Effector memory CD4-positive, alpha-beta T cell (primary cell): Measurements from ENCODE around the gene VAT1L.

ENCODE experiments used
- DNase-seq, 3 donors: peaks; one replicate each; pipeline ENCODE4 v3.0.0-alpha.2; 2020
- H3K27ac ChIP-seq: 2 replicates; pipeline ENCODE4 v1.7.0; 2013; ENCODE audit warnings: mild to moderate bottlenecking, low read length, moderate library complexity; ENCODE audit not compliant: insufficient read depth, poor library complexity, severe bottlenecking
- H3K27me3 ChIP-seq: replicated peaks from 2 replicates; pipeline ENCODE4 v1.7.0; 2013; ENCODE audit warnings: mild to moderate bottlenecking, low read length; ENCODE audit not compliant: insufficient read depth, control insufficient read depth, poor library complexity, severe bottlenecking
- H3K36me3 ChIP-seq: 2 replicates; pipeline ENCODE4 v1.7.0; 2013; ENCODE audit warnings: mild to moderate bottlenecking, low read length, moderate library complexity; ENCODE audit not compliant: control insufficient read depth, insufficient read depth
- H3K4me1 ChIP-seq: 2 replicates; pipeline ENCODE4 v1.7.0; 2013; ENCODE audit warnings: low read length, mild to moderate bottlenecking; ENCODE audit not compliant: control insufficient read depth, insufficient read depth, poor library complexity, severe bottlenecking
- H3K4me3 ChIP-seq: 2 replicates; pipeline ENCODE4 v1.7.0; 2013; ENCODE audit warnings: low read length, low read depth, mild to moderate bottlenecking; ENCODE audit not compliant: insufficient read depth, poor library complexity, severe bottlenecking
- H3K9me3 ChIP-seq: 2 replicates; pipeline ENCODE4 v1.7.0; 2013; ENCODE audit warnings: mild to moderate bottlenecking, low read length, moderate library complexity; ENCODE audit not compliant: control insufficient read depth

The VAT1L gene

GRCh38 chr16:77918809-77919707 is 130.7 kb downstream of the VAT1L start:
- Histone ChIP-seq H3K4me3 (no peak overlapping the region), H3K36me3 (no peaks in the 10 kb centered on the region)
- no peak for DNase-seq

GRCh38 chr16:77919761-77920415 is 131.5 kb downstream of the VAT1L start:
- H3K36me3 ChIP-seq: no peaks in the 10 kb centered on the region
- H3K27me3 ChIP-seq: peaks cover under 1% of the 10 kb centered on the region
- H3K4me1 ChIP-seq: no peaks in the 10 kb centered on the region
- H3K9me3 ChIP-seq: no peaks in the 10 kb centered on the region
- no peak for DNase-seq
- no peak overlapping the region for H3K4me3 ChIP-seq
- no peak overlapping the region for H3K27ac ChIP-seq

More at GRCh38 chr16:77918809-77919707, 130.7 kb downstream of the VAT1L start:
- Histone ChIP-seq H3K4me1 (no peaks in the 10 kb centered on the region), H3K27ac (no peak overlapping the region), H3K27me3 (no peaks in the 10 kb centered on the region), H3K9me3 (no peaks in the 10 kb centered on the region)

- DNase-seq: no peak
- Histone ChIP-seq H3K4me3 (no peak overlapping the region), H3K27ac (no peak overlapping the region), H3K36me3 (no peaks in the 10 kb centered on the region), H3K4me1 (no peaks in the 10 kb centered on the region), H3K9me3 (no peaks in the 10 kb centered on the region), H3K27me3 (peaks cover 4% of the 10 kb centered on the region)
These were observed 132.6 kb downstream of the VAT1L start for GRCh38 chr16:77920984-77921383.

- Histone ChIP-seq H3K4me3 (no peak overlapping the region), H3K27ac (no peak overlapping the region), H3K4me1 (no peaks in the 10 kb centered on the region), H3K9me3 (no peaks in the 10 kb centered on the region), H3K27me3 (peaks cover 4% of the 10 kb centered on the region), H3K36me3 (no peaks in the 10 kb centered on the region)
- no peak for DNase-seq
These were observed 133.9 kb downstream of the VAT1L start for GRCh38 chr16:77922228-77922754.

GRCh38 chr16:77925531-77925930 is 137.2 kb downstream of the VAT1L start:
- DNase-seq: no peak
- H3K36me3 ChIP-seq: no peaks in the 10 kb centered on the region
- H3K4me3 ChIP-seq: no peak overlapping the region
- no peak overlapping the region for H3K27ac ChIP-seq
- H3K9me3 ChIP-seq: no peaks in the 10 kb centered on the region
- peaks cover 4% of the 10 kb centered on the region for H3K27me3 ChIP-seq
- H3K4me1 ChIP-seq: no peaks in the 10 kb centered on the region

GRCh38 chr16:77928096-77928495 is 139.7 kb downstream of the VAT1L start:
- no peaks in the 10 kb centered on the region for H3K36me3 ChIP-seq
- no peak overlapping the region for H3K4me3 ChIP-seq
- no peaks in the 10 kb centered on the region for H3K4me1 ChIP-seq
- H3K27me3 ChIP-seq: peaks cover 4% of the 10 kb centered on the region
- no peak overlapping the region for H3K27ac ChIP-seq
- DNase-seq: no peak
- no peaks in the 10 kb centered on the region for H3K9me3 ChIP-seq

- no peak overlapping the region for H3K27ac ChIP-seq
- peaks cover 4% of the 10 kb centered on the region for H3K27me3 ChIP-seq
- H3K4me1 ChIP-seq: no peaks in the 10 kb centered on the region
- H3K4me3 ChIP-seq: no peak overlapping the region
- no peak for DNase-seq
- H3K9me3 ChIP-seq: no peaks in the 10 kb centered on the region
- no peaks in the 10 kb centered on the region for H3K36me3 ChIP-seq
These were observed 140.6 kb downstream of the VAT1L start for GRCh38 chr16:77929004-77929403.

- no peaks in the 10 kb centered on the region for H3K27me3 ChIP-seq
- no peaks in the 10 kb centered on the region for H3K36me3 ChIP-seq
- H3K27ac ChIP-seq: no peak overlapping the region
- no peak for DNase-seq
- H3K4me3 ChIP-seq: no peak overlapping the region
- no peaks in the 10 kb centered on the region for H3K9me3 ChIP-seq
- no peaks in the 10 kb centered on the region for H3K4me1 ChIP-seq
These were observed 142.7 kb downstream of the VAT1L start for GRCh38 chr16:77931058-77931457.

- Histone ChIP-seq H3K36me3 (no peaks in the 10 kb centered on the region), H3K27ac (no peak overlapping the region), H3K9me3 (no peaks in the 10 kb centered on the region), H3K4me3 (no peak overlapping the region), H3K4me1 (no peaks in the 10 kb centered on the region), H3K27me3 (no peaks in the 10 kb centered on the region)
- no peak for DNase-seq
These were observed 149.2 kb downstream of the VAT1L start for GRCh38 chr16:77937473-77938149.
